Epithelial cell of alveolus of lung (primary cell): Measurements from ENCODE around the gene HTR3A. TPM values are rescaled to one million over a fixed set of nuclear protein-coding genes. Genes with fewer than 3 reads are reported as not detected.

Experiments used
- total RNA-seq: library from RNA; depleted of rRNA; stranded (reverse); fragments of >200 nt; gene quantifications from 2 replicates; pipeline ENCODE4 v1.2.1, GENCODE V29; 2015

Gene HTR3A
- total RNA-seq, result not detected in 2 replicates

GRCh38 chr11:113974741-113975470 lies at the start of gene HTR3A:
Gene HTR3A, plus strand, starts transcription at chr11:113975108. Its CDS starts 218 bp downstream, at chr11:113975326.

Other genes starting within 250 kb of the HTR3A start
- 11.9 and 17.6 TPM in 2 replicates for gene ZW10, start 201.4 kb upstream of the HTR3A start, total RNA-seq
- gene CLDN25, start 195.3 kb upstream of the HTR3A start, total RNA-seq, result not detected in 2 replicates
- gene USP28, start 99.5 kb upstream of the HTR3A start, total RNA-seq, result 20.6 and 23.6 TPM in 2 replicates
- not detected in 2 replicates for gene HTR3B, start 70.3 kb upstream of the HTR3A start, total RNA-seq
- 7.9 and 50.1 TPM in 2 replicates for gene ZBTB16, start 84.6 kb downstream of the HTR3A start, total RNA-seq